GM23338 (cell line): ENCODE measurements around the gene ARL10.

Experiments used
- CREB1 ChIP-seq: fragments of 250-450 bp; sonication (Bioruptor Pico); IDR thresholded peaks from 2 replicates; pipeline ENCODE4 v1.5.0; 2020; ENCODE audit warnings: low read depth, mild to moderate bottlenecking, moderate library complexity
- EZH2 ChIP-seq: fragments of 200-600 bp; sonication (generic); IDR thresholded peaks from one replicate; pipeline ENCODE4 v1.8.0; 2017; ENCODE audit warnings: antibody characterized with exemption, mild to moderate bottlenecking, low read depth; ENCODE audit not compliant: unreplicated experiment
- EZH2phosphoT487 ChIP-seq: fragments of 200-600 bp; sonication (generic); IDR thresholded peaks from one replicate; pipeline ENCODE4 v1.8.1; 2018; ENCODE audit warnings: antibody characterized with exemption; ENCODE audit not compliant: unreplicated experiment
- JUNB ChIP-seq: IDR thresholded peaks from one replicate; pipeline ENCODE4 v1.6.1; 2016; ENCODE audit warnings: antibody characterized with exemption; ENCODE audit not compliant: unreplicated experiment
- POLR2AphosphoS5 ChIP-seq: IDR thresholded peaks from 2 replicates; pipeline ENCODE4 v1.6.1; 2016; ENCODE audit warnings: antibody characterized with exemption, low read depth
- ZNF331 ChIP-seq: fragments of 250-450 bp; sonication (Bioruptor Pico); IDR thresholded peaks from 2 replicates; pipeline ENCODE4 v1.5.0; 2020; ENCODE audit warnings: low read depth, mild to moderate bottlenecking, moderate library complexity
- TF ChIP-seq, protein P1 (sequence below), 2 experiments: fragments of 200-600 bp in 1 of 2; sonication (generic) in 1 of 2; conservative IDR thresholded peaks; 2 replicates each; pipeline versions ENCODE4 v1.5.1 to v1.6.1; 2016 to 2017; ENCODE audit warnings: antibody characterized with exemption in 2 of 2, low read depth in 2 of 2, mild to moderate bottlenecking in 2 of 2, moderate library complexity in 1 of 2
- TF ChIP-seq, protein P2 (sequence below): IDR thresholded peaks from one replicate; pipeline ENCODE4 v1.6.1; 2018; ENCODE audit warnings: antibody characterized with exemption; ENCODE audit not compliant: unreplicated experiment

DNA sequence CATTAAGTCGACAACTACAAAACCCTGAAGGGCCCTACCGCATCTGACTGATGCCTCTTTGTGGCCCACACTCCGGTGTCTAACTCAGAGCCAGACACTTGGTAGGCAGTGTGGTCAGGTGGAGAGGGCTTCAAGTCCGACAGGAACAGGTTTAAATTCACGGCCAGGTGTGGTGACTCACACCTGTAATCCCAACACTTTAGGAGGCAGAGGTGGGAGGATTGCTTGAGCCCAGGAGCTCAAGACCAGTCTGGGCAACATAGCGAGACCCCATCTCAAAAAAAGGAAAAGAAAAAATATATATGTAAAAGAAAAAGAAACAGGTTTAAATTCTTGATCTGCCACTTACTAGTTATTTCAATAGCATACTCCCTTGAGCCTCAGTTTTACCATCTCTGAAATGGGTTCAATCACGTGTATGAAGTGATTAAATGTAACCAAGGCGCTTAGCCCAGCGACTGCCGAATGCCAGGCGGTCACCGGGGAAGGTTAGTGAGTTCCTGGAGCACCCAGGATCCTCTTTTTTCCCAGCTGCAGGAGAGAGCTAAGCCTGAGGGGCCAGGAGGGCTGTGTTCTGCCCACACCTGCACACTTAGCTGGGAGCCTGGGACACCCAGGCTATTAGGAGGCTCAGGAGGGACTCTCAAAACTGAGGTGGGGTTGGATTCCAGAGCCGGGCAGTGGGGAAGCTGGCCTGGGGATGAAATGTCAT, 50.1 kb downstream of the ARL10 start:
- TF ChIP-seq EZH2: no peak
- TF ChIP-seq CREB1 (CRISPR knock-in tag): no peak
- no peak for TF ChIP-seq EZH2phosphoT487
- TF ChIP-seq, protein P1, sequence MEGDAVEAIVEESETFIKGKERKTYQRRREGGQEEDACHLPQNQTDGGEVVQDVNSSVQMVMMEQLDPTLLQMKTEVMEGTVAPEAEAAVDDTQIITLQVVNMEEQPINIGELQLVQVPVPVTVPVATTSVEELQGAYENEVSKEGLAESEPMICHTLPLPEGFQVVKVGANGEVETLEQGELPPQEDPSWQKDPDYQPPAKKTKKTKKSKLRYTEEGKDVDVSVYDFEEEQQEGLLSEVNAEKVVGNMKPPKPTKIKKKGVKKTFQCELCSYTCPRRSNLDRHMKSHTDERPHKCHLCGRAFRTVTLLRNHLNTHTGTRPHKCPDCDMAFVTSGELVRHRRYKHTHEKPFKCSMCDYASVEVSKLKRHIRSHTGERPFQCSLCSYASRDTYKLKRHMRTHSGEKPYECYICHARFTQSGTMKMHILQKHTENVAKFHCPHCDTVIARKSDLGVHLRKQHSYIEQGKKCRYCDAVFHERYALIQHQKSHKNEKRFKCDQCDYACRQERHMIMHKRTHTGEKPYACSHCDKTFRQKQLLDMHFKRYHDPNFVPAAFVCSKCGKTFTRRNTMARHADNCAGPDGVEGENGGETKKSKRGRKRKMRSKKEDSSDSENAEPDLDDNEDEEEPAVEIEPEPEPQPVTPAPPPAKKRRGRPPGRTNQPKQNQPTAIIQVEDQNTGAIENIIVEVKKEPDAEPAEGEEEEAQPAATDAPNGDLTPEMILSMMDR (conservative IDR thresholded peaks at IDR 0.05; ENCODE audit: low read depth in 2 of 2): no peak
- TF ChIP-seq, protein P2, sequence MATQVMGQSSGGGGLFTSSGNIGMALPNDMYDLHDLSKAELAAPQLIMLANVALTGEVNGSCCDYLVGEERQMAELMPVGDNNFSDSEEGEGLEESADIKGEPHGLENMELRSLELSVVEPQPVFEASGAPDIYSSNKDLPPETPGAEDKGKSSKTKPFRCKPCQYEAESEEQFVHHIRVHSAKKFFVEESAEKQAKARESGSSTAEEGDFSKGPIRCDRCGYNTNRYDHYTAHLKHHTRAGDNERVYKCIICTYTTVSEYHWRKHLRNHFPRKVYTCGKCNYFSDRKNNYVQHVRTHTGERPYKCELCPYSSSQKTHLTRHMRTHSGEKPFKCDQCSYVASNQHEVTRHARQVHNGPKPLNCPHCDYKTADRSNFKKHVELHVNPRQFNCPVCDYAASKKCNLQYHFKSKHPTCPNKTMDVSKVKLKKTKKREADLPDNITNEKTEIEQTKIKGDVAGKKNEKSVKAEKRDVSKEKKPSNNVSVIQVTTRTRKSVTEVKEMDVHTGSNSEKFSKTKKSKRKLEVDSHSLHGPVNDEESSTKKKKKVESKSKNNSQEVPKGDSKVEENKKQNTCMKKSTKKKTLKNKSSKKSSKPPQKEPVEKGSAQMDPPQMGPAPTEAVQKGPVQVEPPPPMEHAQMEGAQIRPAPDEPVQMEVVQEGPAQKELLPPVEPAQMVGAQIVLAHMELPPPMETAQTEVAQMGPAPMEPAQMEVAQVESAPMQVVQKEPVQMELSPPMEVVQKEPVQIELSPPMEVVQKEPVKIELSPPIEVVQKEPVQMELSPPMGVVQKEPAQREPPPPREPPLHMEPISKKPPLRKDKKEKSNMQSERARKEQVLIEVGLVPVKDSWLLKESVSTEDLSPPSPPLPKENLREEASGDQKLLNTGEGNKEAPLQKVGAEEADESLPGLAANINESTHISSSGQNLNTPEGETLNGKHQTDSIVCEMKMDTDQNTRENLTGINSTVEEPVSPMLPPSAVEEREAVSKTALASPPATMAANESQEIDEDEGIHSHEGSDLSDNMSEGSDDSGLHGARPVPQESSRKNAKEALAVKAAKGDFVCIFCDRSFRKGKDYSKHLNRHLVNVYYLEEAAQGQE: no peak
- TF ChIP-seq POLR2AphosphoS5: no peak
- no peak for TF ChIP-seq ZNF331 (CRISPR knock-in tag)
- TF ChIP-seq JUNB: no peak
